A549 (cell line): Measurements from ENCODE around the gene ZCWPW1. TPM values are rescaled to one million over a fixed set of nuclear protein-coding genes. Genes with fewer than 3 reads are reported as not detected.

Experiments
- ATAC-seq, 2 experiments: fragments of 200-7000 bp in 1 of 2; fragments of >200 bp in 1 of 2; cut with Nextera tagmentation in 1 of 2; cut with Tn5 transposase in 1 of 2; 3 replicates each; pipeline versions ENCODE4 v1.8.0 to v1.9.1; 2018 to 2020; ENCODE audit warnings: mild to moderate bottlenecking in 1 of 2, moderate library complexity in 1 of 2
- CTCF ChIA-PET: fragments of 300-600 bp; sonication (Branson Sonifier 250); formaldehyde crosslinking; extraction: SDS; loops from one replicate; lab custom pipeline; 2021; ENCODE audit warnings: antibody characterized with exemption, inconsistent platforms; lab: Yijun Ruan, JAX
- POLR2A ChIA-PET: fragments of 350-600 bp; formaldehyde crosslinking; extraction: SDS; loops from one replicate; lab custom pipeline; 2021; ENCODE audit warnings: antibody characterized with exemption, inconsistent platforms; lab: Yijun Ruan, JAX
- DNase-seq, 2 experiments: peaks; one replicate each; pipeline versions ENCODE4 v3.0.0 to v3.0.0-alpha.2; 2011 to 2016; ENCODE audit warnings: low read depth in 1 of 2, low spot score in 1 of 2
- FAIRE-seq: peaks from 2 replicates; lab custom pipeline; 2011; peaks lifted over from hg19 to GRCh38; lab: Jason Lieb, UNC
- H3K27ac ChIP-seq, 2 experiments: fragments of >200 bp; sonication (Bioruptor Twin); formaldehyde crosslinking; 3 replicates each; pipeline ENCODE4 v1.5.1; 2016 to 2017
- H3K4me1 ChIP-seq: fragments of >200 bp; sonication (Bioruptor Twin); formaldehyde crosslinking; 3 replicates; pipeline ENCODE4 v1.6.1; 2016
- H3K4me2 ChIP-seq: fragments of >200 bp; sonication (Bioruptor Twin); formaldehyde crosslinking; 3 replicates; pipeline ENCODE4 v1.6.1; 2016
- H3K4me3 ChIP-seq: fragments of >200 bp; sonication (Bioruptor Twin); formaldehyde crosslinking; 3 replicates; pipeline ENCODE4 v1.5.1; 2016
- H3K9me3 ChIP-seq: fragments of >200 bp; sonication (Bioruptor Twin); formaldehyde crosslinking; 3 replicates; pipeline ENCODE4 v1.6.1; 2016
- BHLHE40 ChIP-seq: IDR thresholded peaks from 2 replicates; pipeline ENCODE4 v1.6.1; 2012; ENCODE audit warnings: low read depth, low read length, inconsistent platforms
- CEBPB ChIP-seq, 2 experiments: fragments of >200 bp in 1 of 2; sonication (Bioruptor Twin) in 1 of 2; formaldehyde crosslinking in 1 of 2; IDR thresholded peaks; 2 replicates each; pipeline ENCODE4 v1.6.1; 2012 to 2016
- CHD2 ChIP-seq: fragments of 150-350 bp; IDR thresholded peaks from 2 replicates; pipeline ENCODE4 v1.6.1; 2014; ENCODE audit warnings: low read length; ENCODE audit not compliant: partially characterized antibody
- CHD4 ChIP-seq: fragments of 200-600 bp; sonication (generic); IDR thresholded peaks from 2 replicates; pipeline ENCODE4 v1.6.1; 2016; ENCODE audit warnings: antibody characterized with exemption, mild to moderate bottlenecking, borderline replicate concordance
- ESRRA ChIP-seq: fragments of 150-350 bp; IDR thresholded peaks from 2 replicates; pipeline ENCODE4 v1.6.1; 2014; ENCODE audit warnings: mild to moderate bottlenecking, low read length, borderline replicate concordance
- HDAC2 ChIP-seq: fragments of 200-600 bp; sonication (generic); IDR thresholded peaks from 2 replicates; pipeline ENCODE4 v1.6.1; 2016
- HOXA7 ChIP-seq: fragments of 250-450 bp; sonication (Bioruptor Pico); IDR thresholded peaks from 2 replicates; pipeline ENCODE4 v1.5.0; 2020; ENCODE audit warnings: mild to moderate bottlenecking, moderate library complexity
- JUN ChIP-seq, 2 experiments: fragments of >200 bp; sonication (Bioruptor Twin); formaldehyde crosslinking; IDR thresholded peaks; 2 replicates in 1 of 2; 3 replicates in 1 of 2; pipeline ENCODE4 v1.6.1; 2016 to 2017
- KDM1A ChIP-seq: fragments of 200-600 bp; sonication (generic); IDR thresholded peaks from 2 replicates; pipeline ENCODE4 v1.6.1; 2016; ENCODE audit warnings: low read depth, mild to moderate bottlenecking
- KDM5A ChIP-seq: fragments of 200-600 bp; sonication (generic); IDR thresholded peaks from 2 replicates; pipeline ENCODE4 v1.6.1; 2016; ENCODE audit warnings: antibody characterized with exemption, mild to moderate bottlenecking
- MAFK ChIP-seq: fragments of 450-650 bp; IDR thresholded peaks from 2 replicates; pipeline ENCODE4 v1.6.1; 2014; ENCODE audit not compliant: partially characterized antibody
- NPAS2 ChIP-seq: fragments of 250-450 bp; sonication (Bioruptor Pico); IDR thresholded peaks from 2 replicates; pipeline ENCODE4 v1.8.0; 2022; ENCODE audit warnings: mild to moderate bottlenecking, moderate library complexity, borderline replicate concordance
- NR3C1 ChIP-seq: fragments of >200 bp; sonication (Bioruptor Twin); formaldehyde crosslinking; IDR thresholded peaks from 3 replicates; pipeline ENCODE4 v1.6.1; 2017
- POLR2A ChIP-seq: IDR thresholded peaks from 2 replicates; pipeline ENCODE4 v1.6.1; 2012; ENCODE audit warnings: mild to moderate bottlenecking, low read length
- POLR2AphosphoS2 ChIP-seq: conservative IDR thresholded peaks from 2 replicates; pipeline ENCODE4 v1.6.1; 2012; ENCODE audit warnings: low read length, improper control_type of control experiment, inconsistent platforms
- RCOR1 ChIP-seq: fragments of 150-350 bp; IDR thresholded peaks from 2 replicates; pipeline ENCODE4 v1.6.1; 2014; ENCODE audit warnings: antibody characterized with exemption, low read length, low read depth
- RFX5 ChIP-seq: fragments of 450-650 bp; IDR thresholded peaks from 2 replicates; pipeline ENCODE4 v1.7.1; 2014; ENCODE audit warnings: antibody characterized with exemption, mild to moderate bottlenecking, moderate library complexity
- RNF2 ChIP-seq: fragments of 200-600 bp; sonication (generic); IDR thresholded peaks from 2 replicates; pipeline ENCODE4 v1.6.1; 2016; ENCODE audit warnings: low read depth, mild to moderate bottlenecking, antibody characterized with exemption, moderate library complexity, borderline replicate concordance
- ZSCAN20 ChIP-seq: fragments of 250-450 bp; sonication (Bioruptor Pico); IDR thresholded peaks from 2 replicates; pipeline ENCODE4 v1.8.0; 2022; ENCODE audit warnings: mild to moderate bottlenecking, moderate library complexity
- WGBS: methylation state at CpG from one replicate; pipeline ENCODE4 v1.1.6; 2017; ENCODE audit errors: missing lambda C conversion rate; 5-methylcytosine and 5-hydroxymethylcytosine counted together
- polyA plus RNA-seq, 4 experiments: library from polyadenylated mRNA; depleted of rRNA in 3 of 4; stranded (reverse); fragments of >200 nt; fragmentation: RNase III in 1 of 4; extraction: RNeasy Plus Mini Kit Qiagen cat#74134 plus additional on column Dnase treatment in 1 of 4; gene quantifications; 2 replicates in 3 of 4; 3 replicates in 1 of 4; pipeline ENCODE4 v1.2.3, GENCODE V29; 2011 to 2017
- TF ChIP-seq, protein P1 (sequence below): fragments of 250-450 bp; sonication (Bioruptor Pico); IDR thresholded peaks from 2 replicates; pipeline ENCODE4 v1.5.0; 2021; ENCODE audit warnings: mild to moderate bottlenecking, moderate library complexity, borderline replicate concordance
- TF ChIP-seq, protein P2 (sequence below): fragments of 450-650 bp; IDR thresholded peaks from 2 replicates; pipeline ENCODE4 v1.6.1; 2014; ENCODE audit warnings: antibody characterized with exemption
- TF ChIP-seq, protein P3 (sequence below): fragments of >200 bp; sonication (Bioruptor Twin); formaldehyde crosslinking; IDR thresholded peaks from 2 replicates; pipeline ENCODE4 v1.6.1; 2016
- TF ChIP-seq, protein P4 (sequence below): IDR thresholded peaks from 2 replicates; pipeline ENCODE4 v1.6.1; 2012; ENCODE audit warnings: low read depth, borderline replicate concordance
- TF ChIP-seq, protein P5 (sequence below): fragments of >200 bp; sonication (Bioruptor Twin); formaldehyde crosslinking; IDR thresholded peaks from 3 replicates; pipeline ENCODE4 v1.6.1; 2016

The ZCWPW1 gene
- polyA plus RNA-seq, 2 of the 4 experiments (the other 2 are of a cell fraction): 2.0 to 4.2 TPM

DNA sequence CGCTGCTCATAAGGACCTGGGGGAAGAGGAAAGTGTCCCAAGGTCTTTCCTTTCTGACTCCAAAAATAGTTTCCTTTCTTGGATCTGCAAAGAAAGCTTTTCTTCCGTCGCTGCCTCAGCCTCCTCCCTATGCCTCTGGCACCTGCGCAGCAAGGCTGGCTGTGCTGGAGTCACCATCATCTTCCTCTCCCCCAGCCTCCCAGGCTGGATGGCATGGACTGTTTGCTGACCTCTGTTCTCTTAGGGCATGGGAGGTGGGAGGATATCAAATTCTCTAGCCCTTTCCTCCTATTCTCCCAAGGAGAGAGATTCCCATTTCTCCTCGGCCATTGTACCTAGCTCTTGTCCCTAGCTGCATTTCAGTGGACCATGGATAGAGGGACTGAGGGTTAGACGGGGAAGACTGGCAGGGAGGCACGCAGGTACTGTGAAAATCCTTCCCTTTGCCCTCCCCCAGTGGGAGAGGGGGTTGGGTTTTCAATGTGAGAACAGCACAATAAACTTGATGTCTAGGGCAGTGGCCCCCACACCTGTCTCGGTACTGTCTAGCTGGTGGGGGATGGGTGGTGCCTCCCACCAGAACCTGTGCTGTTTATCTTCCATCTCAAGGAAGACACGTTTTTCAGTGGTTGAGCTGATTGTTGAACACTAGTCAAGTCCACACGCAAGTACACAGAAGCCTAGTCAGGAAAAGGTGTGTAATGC lies 5.2 kb upstream of the ZCWPW1 start:
- no peak for FAIRE-seq
- ChIA-PET CTCF (interaction anchor here (1.0 to 3.0 kb wide), 2 partner anchors 17 to 42 kb away, joined by 3 to 14 read pairs; no protein-coding TSS in a partner anchor), POLR2A (no interaction called here)
- 89% methylated on average over 10 of the region's 10 CpGs for WGBS
- Histone ChIP-seq H3K4me1 (peaks cover 34% of the 10 kb centered on the region), H3K27ac (no peak overlapping the region), H3K4me3 (no peak overlapping the region), H3K4me2 (no peak overlapping the region), H3K9me3 (no peaks in the 10 kb centered on the region)
- ATAC-seq: no peak
- no peak for DNase-seq
- TF ChIP-seq MAFK: no peak
- TF ChIP-seq, protein P1, sequence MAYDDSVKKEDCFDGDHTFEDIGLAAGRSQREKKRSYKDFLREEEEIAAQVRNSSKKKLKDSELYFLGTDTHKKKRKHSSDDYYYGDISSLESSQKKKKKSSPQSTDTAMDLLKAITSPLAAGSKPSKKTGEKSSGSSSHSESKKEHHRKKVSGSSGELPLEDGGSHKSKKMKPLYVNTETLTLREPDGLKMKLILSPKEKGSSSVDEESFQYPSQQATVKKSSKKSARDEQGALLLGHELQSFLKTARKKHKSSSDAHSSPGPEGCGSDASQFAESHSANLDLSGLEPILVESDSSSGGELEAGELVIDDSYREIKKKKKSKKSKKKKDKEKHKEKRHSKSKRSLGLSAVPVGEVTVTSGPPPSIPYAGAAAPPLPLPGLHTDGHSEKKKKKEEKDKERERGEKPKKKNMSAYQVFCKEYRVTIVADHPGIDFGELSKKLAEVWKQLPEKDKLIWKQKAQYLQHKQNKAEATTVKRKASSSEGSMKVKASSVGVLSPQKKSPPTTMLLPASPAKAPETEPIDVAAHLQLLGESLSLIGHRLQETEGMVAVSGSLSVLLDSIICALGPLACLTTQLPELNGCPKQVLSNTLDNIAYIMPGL (CRISPR knock-in tag): no peak
- no peak for TF ChIP-seq CEBPB (IDR thresholded peaks at IDR 0.05)
- no peak for TF ChIP-seq BHLHE40
- no peak for TF ChIP-seq CHD4

DNA sequence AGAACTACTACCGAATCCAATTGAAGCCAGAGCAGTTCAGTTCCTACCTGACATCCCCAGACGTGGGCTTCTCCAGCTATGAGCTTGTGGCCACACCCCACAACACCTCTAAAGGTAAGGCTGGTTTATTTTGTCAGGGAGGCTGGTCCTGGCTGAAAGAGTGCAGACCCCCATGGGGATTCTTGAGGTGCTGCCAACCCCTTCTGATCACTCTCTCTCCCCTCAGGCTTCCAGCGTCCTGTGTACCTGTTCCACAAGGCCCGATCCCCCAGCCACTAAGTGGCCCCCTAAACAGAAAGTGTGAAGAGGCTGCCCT lies 4.7 kb upstream of the ZCWPW1 start:
- H3K9me3 ChIP-seq: no peaks in the 10 kb centered on the region
- DNase-seq (no peak), FAIRE-seq (no peak), ATAC-seq (no peak)
- H3K4me1 ChIP-seq: peaks cover 34% of the 10 kb centered on the region
- TF ChIP-seq KDM5A (no peak), HDAC2 (no peak), NPAS2 (CRISPR knock-in tag) (no peak), POLR2A (no peak), JUN (IDR thresholded peaks at IDR 0.05) (0 out of 5 replicates have a peak, but pooled peaks of 1 of the 2 experiments have one; percentile 18), RFX5 (no peak)
- H3K27ac ChIP-seq: no peak overlapping the region
- no peak overlapping the region for H3K4me2 ChIP-seq
- POLR2A ChIA-PET: no interaction called here
- CTCF ChIA-PET: interaction anchor here (1.0 to 3.0 kb wide), 2 partner anchors 17 to 42 kb away, joined by 3 to 14 read pairs; no protein-coding TSS in a partner anchor
- H3K4me3 ChIP-seq: no peak overlapping the region
- WGBS: 77% methylated on average over 4 of the region's 4 CpGs

DNA sequence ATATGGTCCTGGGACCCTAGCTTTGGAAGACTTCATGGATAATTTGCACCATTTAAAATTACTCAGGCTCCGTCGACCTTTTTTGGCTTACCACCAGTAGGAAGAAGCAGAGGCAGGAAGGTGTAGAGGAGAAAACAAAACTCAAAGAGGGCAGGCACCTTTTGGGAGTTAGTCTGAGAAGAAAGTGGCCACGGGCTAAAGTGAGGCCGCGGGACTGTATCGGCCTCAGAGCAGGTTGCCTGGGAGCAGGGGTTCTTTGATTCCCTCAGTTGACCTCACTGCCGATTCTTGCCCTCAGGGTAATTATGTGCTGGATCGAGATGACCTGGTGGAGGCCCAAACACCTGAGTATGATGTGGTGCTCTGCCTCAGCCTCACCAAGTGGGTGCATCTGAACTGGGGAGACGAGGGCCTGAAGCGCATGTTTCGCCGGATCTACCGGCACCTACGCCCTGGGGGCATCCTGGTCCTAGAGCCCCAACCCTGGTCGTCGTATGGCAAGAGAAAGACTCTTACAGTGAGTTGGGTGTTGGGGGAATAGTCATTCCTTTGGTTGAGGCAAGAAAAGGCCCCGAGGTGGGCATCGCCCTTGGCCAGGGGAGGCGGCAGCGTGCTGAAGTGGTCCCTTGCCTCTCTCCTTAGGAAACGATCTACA lies 4.2 kb upstream of the ZCWPW1 start:
- no peak overlapping the region for H3K4me3 ChIP-seq
- WGBS: 90% methylated on average over 20 of the region's 21 CpGs
- TF ChIP-seq RNF2 (no peak), HOXA7 (no peak), NPAS2 (CRISPR knock-in tag) (no peak), RCOR1 (no peak), CHD2 (no peak), POLR2AphosphoS2 (no peak), CEBPB (IDR thresholded peaks at IDR 0.05) (no peak), KDM1A (no peak), HDAC2 (no peak), ESRRA (no peak), ZSCAN20 (CRISPR knock-in tag) (no peak), NR3C1 (no peak)
- TF ChIP-seq, protein P2, sequence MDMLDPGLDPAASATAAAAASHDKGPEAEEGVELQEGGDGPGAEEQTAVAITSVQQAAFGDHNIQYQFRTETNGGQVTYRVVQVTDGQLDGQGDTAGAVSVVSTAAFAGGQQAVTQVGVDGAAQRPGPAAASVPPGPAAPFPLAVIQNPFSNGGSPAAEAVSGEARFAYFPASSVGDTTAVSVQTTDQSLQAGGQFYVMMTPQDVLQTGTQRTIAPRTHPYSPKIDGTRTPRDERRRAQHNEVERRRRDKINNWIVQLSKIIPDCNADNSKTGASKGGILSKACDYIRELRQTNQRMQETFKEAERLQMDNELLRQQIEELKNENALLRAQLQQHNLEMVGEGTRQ: no peak
- TF ChIP-seq, protein P3, sequence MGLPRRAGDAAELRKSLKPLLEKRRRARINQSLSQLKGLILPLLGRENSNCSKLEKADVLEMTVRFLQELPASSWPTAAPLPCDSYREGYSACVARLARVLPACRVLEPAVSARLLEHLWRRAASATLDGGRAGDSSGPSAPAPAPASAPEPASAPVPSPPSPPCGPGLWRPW: no peak
- TF ChIP-seq, protein P4, sequence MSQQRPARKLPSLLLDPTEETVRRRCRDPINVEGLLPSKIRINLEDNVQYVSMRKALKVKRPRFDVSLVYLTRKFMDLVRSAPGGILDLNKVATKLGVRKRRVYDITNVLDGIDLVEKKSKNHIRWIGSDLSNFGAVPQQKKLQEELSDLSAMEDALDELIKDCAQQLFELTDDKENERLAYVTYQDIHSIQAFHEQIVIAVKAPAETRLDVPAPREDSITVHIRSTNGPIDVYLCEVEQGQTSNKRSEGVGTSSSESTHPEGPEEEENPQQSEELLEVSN: no peak
- TF ChIP-seq, protein P5, sequence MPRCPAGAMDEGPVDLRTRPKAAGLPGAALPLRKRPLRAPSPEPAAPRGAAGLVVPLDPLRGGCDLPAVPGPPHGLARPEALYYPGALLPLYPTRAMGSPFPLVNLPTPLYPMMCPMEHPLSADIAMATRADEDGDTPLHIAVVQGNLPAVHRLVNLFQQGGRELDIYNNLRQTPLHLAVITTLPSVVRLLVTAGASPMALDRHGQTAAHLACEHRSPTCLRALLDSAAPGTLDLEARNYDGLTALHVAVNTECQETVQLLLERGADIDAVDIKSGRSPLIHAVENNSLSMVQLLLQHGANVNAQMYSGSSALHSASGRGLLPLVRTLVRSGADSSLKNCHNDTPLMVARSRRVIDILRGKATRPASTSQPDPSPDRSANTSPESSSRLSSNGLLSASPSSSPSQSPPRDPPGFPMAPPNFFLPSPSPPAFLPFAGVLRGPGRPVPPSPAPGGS: no peak

More for the DNA sequence above, 4.2 kb upstream of the ZCWPW1 start:
- DNase-seq: no peak
- ChIA-PET POLR2A (no interaction called here), CTCF (interaction anchor here (3.0 kb wide), 1 partner anchor 18 kb away, joined by 14 read pairs; no protein-coding TSS in a partner anchor)
- Histone ChIP-seq H3K9me3 (peaks cover 2% of the 10 kb centered on the region; the same call in 1 of the 3 replicates), H3K27ac (no peak overlapping the region), H3K4me1 (peaks cover 36% of the 10 kb centered on the region), H3K4me2 (peak overlapping the region; percentile 88; the same call in 1 of the 3 replicates)
- no peak for ATAC-seq
- no peak for FAIRE-seq
